ENCODE results near the gene B4GALT6.

The B4GALT6 gene

DNA sequence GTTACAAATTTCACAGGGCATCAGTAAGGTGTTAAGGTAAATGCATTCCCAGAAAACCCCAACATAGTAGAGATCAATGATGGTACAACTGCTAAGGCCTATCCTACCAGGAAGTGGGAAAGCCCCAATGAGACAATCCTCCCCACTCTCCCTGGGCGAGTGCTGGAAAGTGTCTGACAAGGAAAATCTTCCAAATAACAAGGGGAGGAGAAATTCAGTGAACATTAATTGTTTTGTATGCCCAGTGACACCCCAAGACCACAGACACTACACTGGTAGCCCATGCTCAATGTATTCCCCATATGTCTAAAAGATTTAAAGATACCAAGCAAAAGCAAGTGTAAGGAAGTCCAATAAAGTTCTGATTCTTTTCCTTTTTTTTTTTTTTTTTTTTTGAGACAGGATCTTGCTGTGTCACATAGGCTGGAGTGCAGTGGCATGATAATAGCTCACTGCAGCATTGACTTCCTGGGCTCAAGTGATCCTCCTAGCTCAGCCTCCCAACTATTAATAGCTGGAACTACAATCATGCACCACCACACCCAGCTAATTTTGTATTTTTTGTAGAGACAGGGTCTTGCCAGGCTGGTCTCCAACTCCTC is 24.7 kb downstream of the B4GALT6 start:
- Histone ChIP-seq H3K4me1 (ENCODE audit: insufficient read depth, insufficient read length) (no peaks in the 10 kb centered on the region), H3K9me3 (ENCODE audit: insufficient read depth, low read length) (peaks cover 7% of the 10 kb centered on the region), H3K36me3 (ENCODE audit: insufficient read depth, insufficient read length, low read length) (peaks cover 3% of the 10 kb centered on the region), H3K4me3 (ENCODE audit: insufficient read length, low read depth) (no peak overlapping the region), H3K27me3 (ENCODE audit: insufficient read depth, insufficient read length) (no peaks in the 10 kb centered on the region), H3K9ac (ENCODE audit: insufficient read length, low read depth) (no peak overlapping the region)
- DNase-seq (ENCODE audit: low read depth, low spot score), result no peak
- TF ChIP-seq ZNF274 (IDR thresholded peaks at IDR 0.05; ENCODE audit: low read depth, low read length), result no peak
- TF ChIP-seq SUZ12 (IDR thresholded peaks at IDR 0.05; ENCODE audit: extremely low read depth, insufficient read depth, insufficient read length), result no peak
- no peak for TF ChIP-seq YY1 (IDR thresholded peaks at IDR 0.05; ENCODE audit: insufficient read depth, insufficient read length)

DNA sequence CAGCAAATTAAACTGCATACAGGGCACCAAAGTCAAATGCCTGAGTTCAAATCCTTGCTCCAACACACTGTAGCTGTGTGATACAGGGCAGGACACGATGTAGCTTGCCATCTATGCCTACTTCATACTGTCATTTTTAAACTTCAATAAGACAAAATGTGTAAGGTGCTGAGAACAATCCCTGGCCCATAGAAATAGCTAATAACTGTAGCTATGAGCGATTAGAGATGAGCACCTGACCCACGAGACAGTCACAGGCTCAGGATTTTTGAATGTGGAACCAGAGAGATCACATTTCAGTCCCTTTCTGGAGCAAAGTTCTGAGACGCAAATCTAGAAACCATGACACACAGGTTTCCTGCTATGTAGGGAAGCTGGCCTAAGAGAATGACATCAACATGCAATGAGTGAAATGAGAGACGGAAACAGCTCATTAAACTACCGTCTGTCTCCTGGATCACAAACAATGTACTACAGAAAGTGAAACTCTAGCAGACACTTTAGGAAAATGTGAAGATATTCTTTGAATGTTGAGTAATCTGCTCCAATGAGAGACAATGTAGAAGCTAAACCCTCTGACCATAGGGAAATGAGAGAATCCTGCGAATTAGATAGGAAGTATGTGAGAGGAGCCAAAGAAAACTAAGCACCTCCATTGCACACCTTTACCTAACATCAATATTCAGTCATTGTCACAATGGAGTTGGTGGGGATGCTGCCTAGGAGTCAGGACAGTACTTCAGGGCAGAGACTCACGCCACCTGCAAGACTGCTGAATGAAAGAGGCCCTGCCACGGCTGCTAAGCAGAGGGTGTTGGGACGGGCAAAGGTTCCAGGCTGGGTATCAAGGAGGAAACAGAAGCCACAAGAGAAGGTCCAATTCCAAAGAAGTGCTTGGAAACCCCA is 25.5 kb downstream of the B4GALT6 start:
- Histone ChIP-seq H3K4me1 (ENCODE audit: insufficient read depth, insufficient read length) (no peaks in the 10 kb centered on the region), H3K9ac (ENCODE audit: insufficient read length, low read depth) (no peak overlapping the region), H3K4me3 (ENCODE audit: insufficient read length, low read depth) (no peak overlapping the region), H3K9me3 (ENCODE audit: insufficient read depth, low read length) (peaks cover 7% of the 10 kb centered on the region), H3K27me3 (ENCODE audit: insufficient read depth, insufficient read length) (no peaks in the 10 kb centered on the region), H3K36me3 (ENCODE audit: insufficient read depth, insufficient read length, low read length) (peaks cover under 1% of the 10 kb centered on the region)
- no peak for DNase-seq (ENCODE audit: low read depth, low spot score)
- TF ChIP-seq SUZ12 (IDR thresholded peaks at IDR 0.05; ENCODE audit: extremely low read depth, insufficient read depth, insufficient read length) (no peak), ZNF274 (IDR thresholded peaks at IDR 0.05; ENCODE audit: low read depth, low read length) (no peak), YY1 (IDR thresholded peaks at IDR 0.05; ENCODE audit: insufficient read depth, insufficient read length) (no peak)

DNA sequence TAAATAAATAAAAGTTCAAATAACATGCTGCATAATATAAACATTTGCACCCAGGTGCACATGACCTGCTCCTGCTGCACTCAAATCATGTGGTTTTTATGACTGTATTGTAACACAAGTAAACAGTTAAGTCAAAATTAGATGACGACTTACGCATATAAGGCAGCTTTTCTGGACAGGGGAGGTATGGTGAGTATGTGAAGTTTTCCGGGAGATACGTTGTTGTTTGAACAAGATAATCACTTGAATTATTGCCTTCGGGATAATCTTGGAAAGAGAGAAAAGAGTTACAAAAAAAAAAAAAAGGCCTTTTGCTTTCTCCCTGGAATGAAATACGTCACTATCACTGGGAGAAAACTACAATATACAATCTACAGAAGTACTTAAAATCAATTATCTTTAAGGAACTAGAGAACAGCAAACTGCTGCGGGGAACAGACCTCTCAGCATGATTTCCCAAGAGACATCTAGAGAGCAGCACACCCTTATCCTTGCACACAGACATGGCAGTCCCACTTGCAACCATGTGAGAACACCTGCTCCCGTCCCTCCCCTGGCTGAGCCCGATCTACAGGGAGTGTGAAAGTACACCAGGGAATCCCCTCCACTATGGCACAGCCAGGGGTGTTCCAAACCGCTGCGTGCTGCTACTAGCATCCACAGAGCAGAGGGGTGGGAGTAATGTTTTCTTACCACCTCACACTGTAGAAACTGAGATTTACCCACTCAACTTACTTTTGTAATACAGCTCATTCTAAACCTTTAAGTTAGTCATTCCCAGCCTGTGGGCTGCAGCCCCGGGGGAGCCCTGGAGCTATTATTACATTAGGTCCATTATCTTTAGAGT is 26.3 kb downstream of the B4GALT6 start:
- TF ChIP-seq YY1 (IDR thresholded peaks at IDR 0.05; ENCODE audit: insufficient read depth, insufficient read length) (no peak), ZNF274 (IDR thresholded peaks at IDR 0.05; ENCODE audit: low read depth, low read length) (no peak), SUZ12 (IDR thresholded peaks at IDR 0.05; ENCODE audit: extremely low read depth, insufficient read depth, insufficient read length) (no peak)

DNA sequence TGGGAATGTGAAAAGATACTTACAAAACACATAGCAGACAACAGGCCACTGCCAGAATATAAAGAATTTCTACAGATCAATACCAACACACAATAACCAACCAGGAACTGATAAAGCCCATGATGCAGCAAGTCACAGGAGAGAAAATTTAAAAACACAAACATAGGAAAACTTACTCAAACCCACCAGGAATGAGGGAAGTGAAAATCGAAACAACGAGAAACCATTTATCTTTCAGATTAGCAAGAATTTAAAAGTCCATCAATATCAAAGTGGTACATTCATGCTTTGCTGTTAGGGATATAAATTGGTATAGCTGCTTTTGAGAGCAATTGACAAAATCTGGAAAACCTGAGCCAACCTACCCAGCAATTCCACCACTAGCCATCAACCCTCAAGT is 27.6 kb downstream of the B4GALT6 start:
- H3K4me1 ChIP-seq (ENCODE audit: insufficient read depth, insufficient read length), result peaks cover 3% of the 10 kb centered on the region
- no peak overlapping the region for H3K9ac ChIP-seq (ENCODE audit: insufficient read length, low read depth)
- no peak for TF ChIP-seq ZNF274 (IDR thresholded peaks at IDR 0.05; ENCODE audit: low read depth, low read length)
- TF ChIP-seq SUZ12 (IDR thresholded peaks at IDR 0.05; ENCODE audit: extremely low read depth, insufficient read depth, insufficient read length), result no peak
- no peak for TF ChIP-seq YY1 (IDR thresholded peaks at IDR 0.05; ENCODE audit: insufficient read depth, insufficient read length)
- no peak overlapping the region for H3K4me3 ChIP-seq (ENCODE audit: insufficient read length, low read depth)
- H3K27me3 ChIP-seq (ENCODE audit: insufficient read depth, insufficient read length), result no peaks in the 10 kb centered on the region
- H3K9me3 ChIP-seq (ENCODE audit: insufficient read depth, low read length), result peaks cover 7% of the 10 kb centered on the region
- no peak for DNase-seq (ENCODE audit: low read depth, low spot score)
- H3K36me3 ChIP-seq (ENCODE audit: insufficient read depth, insufficient read length, low read length), result no peaks in the 10 kb centered on the region

More for the DNA sequence above, 26.3 kb downstream of the B4GALT6 start:
- no peak for DNase-seq (ENCODE audit: low read depth, low spot score)
- H3K36me3 ChIP-seq (ENCODE audit: insufficient read depth, insufficient read length, low read length), result no peaks in the 10 kb centered on the region
- H3K4me3 ChIP-seq (ENCODE audit: insufficient read length, low read depth), result no peak overlapping the region
- no peak overlapping the region for H3K9ac ChIP-seq (ENCODE audit: insufficient read length, low read depth)
- peaks cover 7% of the 10 kb centered on the region for H3K9me3 ChIP-seq (ENCODE audit: insufficient read depth, low read length)
- H3K4me1 ChIP-seq (ENCODE audit: insufficient read depth, insufficient read length), result no peaks in the 10 kb centered on the region
- no peaks in the 10 kb centered on the region for H3K27me3 ChIP-seq (ENCODE audit: insufficient read depth, insufficient read length)

DNA sequence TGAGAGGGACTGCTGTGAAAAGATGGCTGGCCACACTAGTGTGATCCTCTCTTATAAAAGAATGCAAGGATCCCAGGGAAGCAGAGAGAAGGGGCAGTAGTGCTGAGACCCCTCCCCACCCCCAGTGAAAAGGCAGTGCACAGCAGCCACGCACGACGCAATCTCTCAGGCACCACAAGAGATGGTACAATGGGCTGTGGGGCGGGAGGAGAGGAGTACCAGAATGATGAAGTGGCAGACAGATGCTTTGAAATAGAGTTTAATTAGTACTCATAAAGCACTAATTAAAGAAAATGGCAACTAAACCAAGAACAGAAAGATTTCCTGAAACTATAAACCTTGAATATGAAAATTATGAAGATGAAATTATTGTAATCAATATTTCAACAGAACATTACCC is 29.0 kb downstream of the B4GALT6 start:
- TF ChIP-seq ZNF274 (IDR thresholded peaks at IDR 0.05; ENCODE audit: low read depth, low read length) (no peak), SUZ12 (IDR thresholded peaks at IDR 0.05; ENCODE audit: extremely low read depth, insufficient read depth, insufficient read length) (no peak), YY1 (IDR thresholded peaks at IDR 0.05; ENCODE audit: insufficient read depth, insufficient read length) (no peak)
- no peak for DNase-seq (ENCODE audit: low read depth, low spot score)

DNA sequence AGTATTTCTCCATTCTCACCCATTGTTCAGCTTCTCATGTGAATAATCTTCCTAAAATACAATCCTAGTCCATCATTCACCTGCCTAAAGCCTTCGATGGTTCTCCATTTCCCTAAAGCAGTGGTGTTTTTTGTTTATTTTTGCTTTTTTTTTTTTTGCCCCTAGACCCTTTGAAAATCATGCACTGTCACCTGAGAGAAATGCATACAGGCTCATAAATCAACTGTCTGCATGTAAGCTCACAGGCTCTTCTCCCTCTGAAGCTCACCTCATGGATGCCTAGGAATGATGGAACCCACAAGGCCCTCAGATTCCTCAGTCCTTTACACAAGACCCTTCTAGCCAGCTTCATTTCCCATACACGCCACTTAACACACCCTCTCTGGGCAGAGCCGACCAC is 31.5 kb downstream of the B4GALT6 start:
- no peaks in the 10 kb centered on the region for H3K27me3 ChIP-seq (ENCODE audit: insufficient read depth, insufficient read length)
- no peaks in the 10 kb centered on the region for H3K36me3 ChIP-seq (ENCODE audit: insufficient read depth, insufficient read length, low read length)
- H3K9me3 ChIP-seq (ENCODE audit: insufficient read depth, low read length), result no peaks in the 10 kb centered on the region
- TF ChIP-seq ZNF274 (IDR thresholded peaks at IDR 0.05; ENCODE audit: low read depth, low read length), result no peak
- TF ChIP-seq YY1 (IDR thresholded peaks at IDR 0.05; ENCODE audit: insufficient read depth, insufficient read length), result no peak
- no peak for TF ChIP-seq SUZ12 (IDR thresholded peaks at IDR 0.05; ENCODE audit: extremely low read depth, insufficient read depth, insufficient read length)
- H3K4me3 ChIP-seq (ENCODE audit: insufficient read length, low read depth), result no peak overlapping the region
- DNase-seq (ENCODE audit: low read depth, low spot score), result no peak
- peaks cover 3% of the 10 kb centered on the region for H3K4me1 ChIP-seq (ENCODE audit: insufficient read depth, insufficient read length)
- no peak overlapping the region for H3K9ac ChIP-seq (ENCODE audit: insufficient read length, low read depth)

More for the DNA sequence above, 29.0 kb downstream of the B4GALT6 start:
- peaks cover 3% of the 10 kb centered on the region for H3K4me1 ChIP-seq (ENCODE audit: insufficient read depth, insufficient read length)
- no peaks in the 10 kb centered on the region for H3K27me3 ChIP-seq (ENCODE audit: insufficient read depth, insufficient read length)
- H3K9me3 ChIP-seq (ENCODE audit: insufficient read depth, low read length), result no peaks in the 10 kb centered on the region; the same call in 1 of the 2 replicates
- H3K36me3 ChIP-seq (ENCODE audit: insufficient read depth, insufficient read length, low read length), result no peaks in the 10 kb centered on the region
- no peak overlapping the region for H3K4me3 ChIP-seq (ENCODE audit: insufficient read length, low read depth)
- H3K9ac ChIP-seq (ENCODE audit: insufficient read length, low read depth), result no peak overlapping the region
